Measurements from ENCODE around the gene PLXNA3. TPM values are rescaled to one million over a fixed set of nuclear protein-coding genes. Genes with fewer than 3 reads are reported as not detected.
A peak's percentile ranks its signal among the peaks of the same experiment; 100 is the strongest.

The PLXNA3 gene
- total and polyA plus RNA-seq, 12 donors: 2.1 to 83.6 (median 24.8) TPM

GRCh38 chrX:154431341-154431740 lies 26.7 kb upstream of the PLXNA3 start:
- 53 to 90% (median 68%) methylated on average over 2 to 5 of the region's 5 CpGs for WGBS, 4 donors
- Histone ChIP-seq H3K4me3 (no peak overlapping the region), H3K27ac (peak overlapping the region in 2 of 5 donors; percentile 59), H3K4me1 (replicated peaks in 1 of 2) (peaks cover 0 to 15% of the 10 kb centered on the region in 2 donors), H3K36me3 (replicated peaks in 1 of 2) (peaks cover 0 to 42% of the 10 kb centered on the region in 2 donors), H3K27me3 (no peaks in the 10 kb centered on the region), H3K9me3 (replicated peaks in 1 of 3) (no peaks in the 10 kb centered on the region)
- intact Hi-C loops (cut with DNase I): no loop called here
- TF ChIP-seq POLR2A (IDR thresholded peaks at IDR 0.05) (no peak), CTCF (IDR thresholded peaks at IDR 0.05) (no peak)
- DNase-seq: peak in 5 of 7 donors; percentile 34 to 46 (median 37)

GRCh38 chrX:154432210-154432609 lies 25.9 kb upstream of the PLXNA3 start:
- Histone ChIP-seq H3K4me3 (no peak overlapping the region), H3K27me3 (no peaks in the 10 kb centered on the region), H3K36me3 (replicated peaks in 1 of 2) (peaks cover 0 to 42% of the 10 kb centered on the region in 2 donors), H3K27ac (no peak overlapping the region), H3K9me3 (replicated peaks in 1 of 3) (no peaks in the 10 kb centered on the region), H3K4me1 (replicated peaks in 1 of 2) (peaks cover 0 to 15% of the 10 kb centered on the region in 2 donors)
- WGBS, 4 donors: 87 to 88% methylated on average over 7 of the region's 8 CpGs; no CpG with 5 or more reads in 2 of the 4 donors
- TF ChIP-seq POLR2A (IDR thresholded peaks at IDR 0.05) (no peak), CTCF (IDR thresholded peaks at IDR 0.05) (no peak)
- DNase-seq: no peak
- intact Hi-C loops (cut with DNase I): no loop called here

- intact Hi-C loops (cut with DNase I): no loop called here
- TF ChIP-seq CTCF (IDR thresholded peaks at IDR 0.05) (no peak), POLR2A (IDR thresholded peaks at IDR 0.05) (no peak)
- no peak overlapping the region for H3K4me3 ChIP-seq
- H3K4me1 ChIP-seq (replicated peaks in 1 of 2): peaks cover 0 to 21% of the 10 kb centered on the region in 2 donors
- H3K27ac ChIP-seq: no peak overlapping the region
- no peaks in the 10 kb centered on the region for H3K9me3 ChIP-seq (replicated peaks in 1 of 3)
- no peaks in the 10 kb centered on the region for H3K27me3 ChIP-seq
- H3K36me3 ChIP-seq (replicated peaks in 1 of 2): peaks cover 0 to 42% of the 10 kb centered on the region in 2 donors
- no peak for DNase-seq
- WGBS, 4 donors: 77 to 88% (median 83%) methylated on average over 1 to 7 of the region's 7 CpGs
These were observed 24.5 kb upstream of the PLXNA3 start for GRCh38 chrX:154433605-154434004.

- intact Hi-C loops (cut with DNase I): no loop called here
- H3K27ac ChIP-seq: no peak overlapping the region
- H3K4me3 ChIP-seq: no peak overlapping the region
- peaks cover 0 to 49% of the 10 kb centered on the region in 2 donors for H3K36me3 ChIP-seq (replicated peaks in 1 of 2)
- no peaks in the 10 kb centered on the region for H3K9me3 ChIP-seq (replicated peaks in 1 of 3)
- WGBS, 4 donors: 70 to 93% (median 84%) methylated on average over 3 to 7 of the region's 7 CpGs
- no peak for DNase-seq
- TF ChIP-seq CTCF (IDR thresholded peaks at IDR 0.05): no peak
- TF ChIP-seq POLR2A (IDR thresholded peaks at IDR 0.05): no peak
- no peaks in the 10 kb centered on the region for H3K27me3 ChIP-seq
- H3K4me1 ChIP-seq (replicated peaks in 1 of 2): peaks cover 0 to 19% of the 10 kb centered on the region in 2 donors
These were observed 23.5 kb upstream of the PLXNA3 start for GRCh38 chrX:154434394-154435168.

Data from adrenal gland (tissue), 12 donors.